NCI-H2227 (cell line): ENCODE measurements around the gene ERMN.

ENCODE experiments used
- DNase-seq: peaks from one replicate; lab custom pipeline; 2025; ENCODE audit not compliant: unreplicated experiment; lab: John Stamatoyannopoulos, UW

ERMN gene

GRCh38 chr2:157333304-157334047, 7.9 kb upstream of the ERMN start:
- DNase-seq, result no peak

- DNase-seq, result no peak
Observed at GRCh38 chr2:157329524-157329923, 3.9 kb upstream of the ERMN start.

- DNase-seq, result peak; percentile 83
Observed at GRCh38 chr2:157327621-157328500, 2.2 kb upstream of the ERMN start.

- no peak for DNase-seq
Observed at GRCh38 chr2:157327200-157327599, 1.6 kb upstream of the ERMN start.

- DNase-seq, result no peak
Observed at GRCh38 chr2:157326698-157327097, 1.1 kb upstream of the ERMN start.

- no peak for DNase-seq
Observed at GRCh38 chr2:157324331-157324843, 1.2 kb downstream of the ERMN start.

- DNase-seq, result no peak
Observed at GRCh38 chr2:157322432-157322831, 3.2 kb downstream of the ERMN start.

- DNase-seq, result no peak
Observed at GRCh38 chr2:157321466-157321865, 4.2 kb downstream of the ERMN start.

- DNase-seq, result peak; percentile 30
Observed at GRCh38 chr2:157320409-157320808, 5.2 kb downstream of the ERMN start.

GRCh38 chr2:157319795-157320194, 5.8 kb downstream of the ERMN start:
- DNase-seq, result no peak

- DNase-seq, result no peak
Observed at GRCh38 chr2:157318884-157319283, 6.7 kb downstream of the ERMN start.

- no peak for DNase-seq
Observed at GRCh38 chr2:157315901-157316300, 9.7 kb downstream of the ERMN start.

GRCh38 chr2:157312866-157313486, 12.6 kb downstream of the ERMN start:
- no peak for DNase-seq

- DNase-seq, result no peak
Observed at GRCh38 chr2:157311706-157312105, 13.9 kb downstream of the ERMN start.

GRCh38 chr2:157309878-157310277, 15.7 kb downstream of the ERMN start:
- no peak for DNase-seq

- DNase-seq, result no peak
Observed at GRCh38 chr2:157307021-157307420, 18.6 kb downstream of the ERMN start.

GRCh38 chr2:157305723-157306110, 19.9 kb downstream of the ERMN start:
- DNase-seq, result no peak

- DNase-seq, result peak; percentile 38
Observed at GRCh38 chr2:157304811-157305722, 20.6 kb downstream of the ERMN start.

GRCh38 chr2:157303612-157304011, 22.0 kb downstream of the ERMN start:
- no peak for DNase-seq

- peak; percentile 91 for DNase-seq
Observed at GRCh38 chr2:157302492-157303099, 23.0 kb downstream of the ERMN start.
